ENCODE results near the gene TMEM145.

The TMEM145 gene

GRCh38 chr19:42278452-42279154, 34.5 kb upstream of the TMEM145 start:
- DNase-seq, result no peak

- no peak for DNase-seq
Observed at GRCh38 chr19:42279155-42279901, 33.8 kb upstream of the TMEM145 start.

GRCh38 chr19:42279902-42280814, 33.0 kb upstream of the TMEM145 start:
- peak; percentile 85 for DNase-seq

GRCh38 chr19:42280815-42281145, 32.3 kb upstream of the TMEM145 start:
- no peak for DNase-seq

- DNase-seq, result no peak
Observed at GRCh38 chr19:42281146-42281826, 31.8 kb upstream of the TMEM145 start.

- no peak for DNase-seq
Observed at GRCh38 chr19:42281827-42282762, 31.0 kb upstream of the TMEM145 start.

GRCh38 chr19:42282819-42283187, 30.3 kb upstream of the TMEM145 start:
- no peak for DNase-seq

- peak; percentile 94 for DNase-seq
Observed at GRCh38 chr19:42283188-42284065, 29.7 kb upstream of the TMEM145 start.

GRCh38 chr19:42284066-42284501, 29.0 kb upstream of the TMEM145 start:
- DNase-seq, result peak; percentile 84

GRCh38 chr19:42284591-42285341, 28.3 kb upstream of the TMEM145 start:
- DNase-seq, result no peak

- DNase-seq, result no peak
Observed at GRCh38 chr19:42285541-42285941, 27.6 kb upstream of the TMEM145 start.

GRCh38 chr19:42285988-42286348, 27.1 kb upstream of the TMEM145 start:
- no peak for DNase-seq

GRCh38 chr19:42286349-42287016, 26.6 kb upstream of the TMEM145 start:
- DNase-seq, result no peak

- no peak for DNase-seq
Observed at GRCh38 chr19:42287017-42287826, 25.9 kb upstream of the TMEM145 start.

GRCh38 chr19:42287827-42288107, 25.3 kb upstream of the TMEM145 start:
- no peak for DNase-seq

- no peak for DNase-seq
Observed at GRCh38 chr19:42288387-42288786, 24.7 kb upstream of the TMEM145 start.

GRCh38 chr19:42288881-42289555, 24.1 kb upstream of the TMEM145 start:
- DNase-seq, result no peak

GRCh38 chr19:42289556-42290041, 23.5 kb upstream of the TMEM145 start:
- no peak for DNase-seq

Data from NCI-H774 (cell line).